Measurements from ENCODE around the gene TJP1. TPM values are rescaled to one million over a fixed set of nuclear protein-coding genes. Genes with fewer than 3 reads are reported as not detected.

TJP1 gene
- polyA plus RNA-seq, 1 experiment = 42.5 TPM

DNA sequence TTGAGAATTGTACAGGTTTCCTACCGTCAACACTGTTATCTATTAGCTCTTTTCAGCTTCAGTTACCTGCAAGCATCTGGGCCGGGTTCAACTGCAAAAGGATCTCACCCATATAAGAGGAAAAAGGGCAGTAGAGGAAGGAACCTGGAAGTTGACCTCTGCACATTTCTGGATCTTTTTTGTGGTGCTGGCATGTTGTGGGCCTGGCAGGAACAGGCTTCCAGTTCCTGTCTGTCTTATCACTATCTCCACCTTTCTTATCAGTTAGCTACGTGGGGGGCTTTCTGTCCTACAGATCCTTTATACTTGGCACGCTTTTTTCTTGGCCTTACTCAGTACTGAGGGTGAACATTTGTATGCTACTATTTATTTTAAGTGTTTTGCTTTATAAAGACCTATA is 42.2 kb upstream of the TJP1 start:
- TF ChIP-seq, protein P1, sequence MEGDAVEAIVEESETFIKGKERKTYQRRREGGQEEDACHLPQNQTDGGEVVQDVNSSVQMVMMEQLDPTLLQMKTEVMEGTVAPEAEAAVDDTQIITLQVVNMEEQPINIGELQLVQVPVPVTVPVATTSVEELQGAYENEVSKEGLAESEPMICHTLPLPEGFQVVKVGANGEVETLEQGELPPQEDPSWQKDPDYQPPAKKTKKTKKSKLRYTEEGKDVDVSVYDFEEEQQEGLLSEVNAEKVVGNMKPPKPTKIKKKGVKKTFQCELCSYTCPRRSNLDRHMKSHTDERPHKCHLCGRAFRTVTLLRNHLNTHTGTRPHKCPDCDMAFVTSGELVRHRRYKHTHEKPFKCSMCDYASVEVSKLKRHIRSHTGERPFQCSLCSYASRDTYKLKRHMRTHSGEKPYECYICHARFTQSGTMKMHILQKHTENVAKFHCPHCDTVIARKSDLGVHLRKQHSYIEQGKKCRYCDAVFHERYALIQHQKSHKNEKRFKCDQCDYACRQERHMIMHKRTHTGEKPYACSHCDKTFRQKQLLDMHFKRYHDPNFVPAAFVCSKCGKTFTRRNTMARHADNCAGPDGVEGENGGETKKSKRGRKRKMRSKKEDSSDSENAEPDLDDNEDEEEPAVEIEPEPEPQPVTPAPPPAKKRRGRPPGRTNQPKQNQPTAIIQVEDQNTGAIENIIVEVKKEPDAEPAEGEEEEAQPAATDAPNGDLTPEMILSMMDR (IDR thresholded peaks at IDR 0.05; ENCODE audit: insufficient read depth, low read depth, low read length) = no peak
- POLR2A ChIA-PET = no interaction called here
- CTCF ChIA-PET = interaction anchor here (0.7 to 1.3 kb wide), 2 partner anchors 11 to 61 kb away, joined by 3 to 4 read pairs; no protein-coding TSS in a partner anchor

DNA sequence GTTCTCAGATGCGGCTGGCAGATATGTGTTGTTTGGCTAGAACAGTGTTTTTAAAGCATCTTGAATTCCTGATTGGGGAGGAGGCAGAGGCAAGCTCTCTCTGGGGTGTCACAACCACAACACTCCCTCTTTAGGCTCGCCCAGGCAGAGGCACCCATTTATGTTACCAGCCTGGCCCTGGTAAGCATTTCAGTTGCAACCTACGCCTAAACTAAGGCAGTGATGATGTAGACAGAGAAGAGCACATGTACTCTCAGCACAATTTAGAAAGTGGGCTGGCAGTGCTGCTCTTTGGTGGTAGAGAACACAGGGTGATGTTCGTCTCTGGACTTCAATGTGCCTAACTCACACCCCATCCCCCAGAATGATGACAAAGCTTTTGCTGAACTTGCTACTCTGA is 41.2 kb upstream of the TJP1 start:
- TF ChIP-seq, protein P1 (IDR thresholded peaks at IDR 0.05; ENCODE audit: insufficient read depth, low read depth, low read length) = no peak
- Histone ChIP-seq H3K36me3 (ENCODE audit: control insufficient read depth, insufficient read depth, low read length) (no peaks in the 10 kb centered on the region), H3K4me3 (ENCODE audit: low read depth, low read length) (no peak overlapping the region), H3K27me3 (ENCODE audit: control insufficient read depth, insufficient read depth, low read length) (no peaks in the 10 kb centered on the region)
- ChIA-PET POLR2A (no interaction called here), CTCF (no interaction called here)
- DNase-seq (ENCODE audit: low read depth) = no peak

More for the DNA sequence above, 42.2 kb upstream of the TJP1 start:
- no peak overlapping the region for H3K4me3 ChIP-seq (ENCODE audit: low read depth, low read length)
- no peak for DNase-seq (ENCODE audit: low read depth)
- no peaks in the 10 kb centered on the region for H3K27me3 ChIP-seq (ENCODE audit: control insufficient read depth, insufficient read depth, low read length)
- H3K36me3 ChIP-seq (ENCODE audit: control insufficient read depth, insufficient read depth, low read length) = no peaks in the 10 kb centered on the region

DNA sequence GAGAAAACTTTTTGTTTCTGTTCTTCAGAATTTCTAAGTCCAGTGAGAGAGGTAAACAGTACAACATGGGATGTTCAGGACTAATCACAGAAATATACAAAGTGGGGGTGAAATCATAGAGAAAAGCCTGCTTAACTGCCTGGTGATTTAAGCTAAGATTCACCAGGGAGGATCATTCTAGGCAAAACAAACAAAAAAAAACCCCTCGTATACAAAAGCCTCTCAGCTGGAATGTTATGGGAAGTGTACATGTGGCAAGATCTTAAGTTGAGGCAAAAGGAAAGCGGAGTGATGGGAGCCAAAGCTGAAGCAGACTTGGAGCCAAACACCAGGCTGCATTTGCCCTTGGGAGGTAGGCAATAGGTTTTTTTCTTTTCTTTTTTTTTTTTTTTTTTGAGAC is 40.0 kb upstream of the TJP1 start:
- ChIA-PET CTCF (no interaction called here), POLR2A (no interaction called here)
- TF ChIP-seq, protein P1 (IDR thresholded peaks at IDR 0.05; ENCODE audit: insufficient read depth, low read depth, low read length) = no peak
- H3K36me3 ChIP-seq (ENCODE audit: control insufficient read depth, insufficient read depth, low read length) = no peaks in the 10 kb centered on the region
- DNase-seq (ENCODE audit: low read depth) = no peak
- H3K27me3 ChIP-seq (ENCODE audit: control insufficient read depth, insufficient read depth, low read length) = no peaks in the 10 kb centered on the region
- H3K4me3 ChIP-seq (ENCODE audit: low read depth, low read length) = no peak overlapping the region

DNA sequence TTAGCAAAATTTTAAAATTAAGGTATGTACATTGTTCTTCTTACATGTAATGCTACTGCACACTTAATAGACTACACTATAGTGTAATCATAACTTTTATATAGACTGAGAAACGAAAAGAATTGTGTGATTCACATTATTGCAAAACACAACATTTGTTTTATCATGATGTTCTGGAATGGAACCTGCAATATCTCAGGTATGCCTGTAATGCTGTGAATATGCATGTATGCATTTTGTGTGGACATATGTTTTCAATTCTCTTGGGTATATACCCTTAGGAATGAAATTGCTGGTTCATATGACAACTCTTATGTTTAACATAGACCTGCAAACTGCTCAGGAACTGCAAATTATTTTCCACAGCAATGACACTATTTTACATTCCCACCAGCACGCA is 38.6 kb upstream of the TJP1 start:
- no peak for DNase-seq (ENCODE audit: low read depth)
- H3K4me3 ChIP-seq (ENCODE audit: low read depth, low read length) = no peak overlapping the region
- ChIA-PET POLR2A (no interaction called here), CTCF (no interaction called here)
- H3K36me3 ChIP-seq (ENCODE audit: control insufficient read depth, insufficient read depth, low read length) = no peaks in the 10 kb centered on the region
- no peaks in the 10 kb centered on the region for H3K27me3 ChIP-seq (ENCODE audit: control insufficient read depth, insufficient read depth, low read length)
- TF ChIP-seq, protein P1 (IDR thresholded peaks at IDR 0.05; ENCODE audit: insufficient read depth, low read depth, low read length) = no peak

DNA sequence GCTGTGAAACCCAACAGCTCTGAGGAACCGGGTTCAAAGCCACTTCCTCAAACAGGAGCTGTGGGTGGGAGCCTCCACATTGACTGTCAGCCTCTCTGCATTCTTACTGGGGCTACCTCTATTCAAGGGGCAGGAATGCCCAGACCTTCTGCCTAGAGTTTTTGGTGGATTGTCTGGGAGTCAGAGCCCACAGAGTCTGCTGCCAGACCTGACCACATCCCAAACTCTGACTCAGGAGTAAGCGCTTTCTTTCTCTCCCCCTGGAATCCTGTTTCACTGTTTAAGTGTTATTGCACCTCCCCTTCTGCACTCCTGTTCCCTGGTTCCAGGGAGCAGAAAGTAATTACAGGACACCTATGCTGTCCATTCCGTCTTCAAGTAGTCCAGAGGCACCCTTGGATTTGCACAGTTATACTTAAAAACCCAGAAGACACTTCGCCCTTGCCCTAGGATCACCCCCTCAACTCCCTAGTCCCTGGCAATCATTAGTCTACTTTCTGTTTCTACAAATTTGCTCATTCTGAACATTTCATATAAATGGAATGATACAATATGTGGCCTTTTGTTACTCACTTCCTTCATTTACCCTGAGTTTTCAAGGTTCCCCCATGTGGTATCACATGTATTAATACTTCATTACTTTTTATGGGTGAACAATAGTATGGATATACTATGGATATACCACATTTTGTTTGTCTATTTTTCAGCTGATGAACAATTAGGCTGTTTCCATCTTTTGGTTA is 37.9 kb upstream of the TJP1 start:
- TF ChIP-seq, protein P1 (IDR thresholded peaks at IDR 0.05; ENCODE audit: insufficient read depth, low read depth, low read length) = no peak
- DNase-seq (ENCODE audit: low read depth) = no peak
- no peaks in the 10 kb centered on the region for H3K36me3 ChIP-seq (ENCODE audit: control insufficient read depth, insufficient read depth, low read length)
- H3K4me3 ChIP-seq (ENCODE audit: low read depth, low read length) = no peak overlapping the region
- ChIA-PET POLR2A (no interaction called here), CTCF (interaction anchor here (0.7 kb wide), 1 partner anchor 40 kb away, joined by 3 read pairs; no protein-coding TSS in a partner anchor)
- no peaks in the 10 kb centered on the region for H3K27me3 ChIP-seq (ENCODE audit: control insufficient read depth, insufficient read depth, low read length)
